ENCODE data around the gene CTXN2.

GRCh38 chr15:48176112-48176511 is 15.4 kb upstream of the CTXN2 start:
- TF ChIP-seq SUZ12 (IDR thresholded peaks at IDR 0.05; ENCODE audit: extremely low read depth, insufficient read depth, insufficient read length) (no peak), YY1 (IDR thresholded peaks at IDR 0.05; ENCODE audit: insufficient read depth, insufficient read length) (no peak), ZNF274 (IDR thresholded peaks at IDR 0.05; ENCODE audit: low read depth, low read length) (no peak)
